Stimulated activated CD8-positive, alpha-beta memory T cell treated with anti-CD3 and anti-CD28 coated beads, Interleukin-2, amount 100 ng/mL, for 48 hours (primary cell): ENCODE results near the gene KCTD2.

Source experiments
- DNase-seq, 2 donors: peaks; one replicate each; pipeline ENCODE4 v3.0.0-alpha.2; 2020; ENCODE audit warnings: low read depth in 2 of 2

KCTD2 gene

DNA sequence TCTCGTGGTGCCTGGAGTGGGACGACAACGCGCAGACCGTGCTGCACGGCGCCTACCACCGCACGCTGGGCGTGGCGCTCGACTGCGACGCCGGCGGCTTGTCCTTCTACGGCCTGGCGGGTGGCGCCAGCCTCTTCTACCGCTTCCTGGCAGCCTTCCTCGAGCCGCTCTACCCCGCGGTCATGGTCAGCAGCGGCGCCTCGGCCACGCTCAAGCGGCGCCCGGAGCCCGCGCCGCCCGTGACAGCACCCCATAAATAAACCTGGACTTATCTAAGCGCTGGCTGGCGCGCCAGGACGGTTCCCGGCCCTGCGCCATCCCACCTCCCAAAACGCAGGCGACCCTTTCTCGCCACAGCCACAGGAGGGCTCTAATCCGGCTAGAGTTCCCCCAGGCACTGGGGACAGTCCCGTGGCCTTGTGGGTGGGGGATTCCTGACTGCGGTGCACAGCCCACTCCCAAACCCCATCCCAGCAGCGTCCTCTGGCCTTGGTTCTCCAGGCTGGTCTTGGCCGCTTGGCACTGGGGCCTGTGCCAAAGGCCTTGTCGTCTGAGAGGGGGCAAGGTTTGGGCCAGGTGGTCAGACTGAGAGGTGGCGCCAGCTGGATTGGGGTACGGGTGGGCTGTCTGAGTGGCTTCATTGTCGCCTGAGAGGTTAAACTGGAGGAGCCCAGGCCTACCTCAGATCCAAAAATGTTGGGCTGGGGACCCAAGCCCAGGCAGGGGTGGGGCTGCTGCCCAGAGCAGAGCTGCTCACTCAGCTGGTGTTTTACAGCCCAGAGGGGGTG is 30.7 kb downstream of the KCTD2 start:
- DNase-seq = peak; percentile 33 to 49

DNA sequence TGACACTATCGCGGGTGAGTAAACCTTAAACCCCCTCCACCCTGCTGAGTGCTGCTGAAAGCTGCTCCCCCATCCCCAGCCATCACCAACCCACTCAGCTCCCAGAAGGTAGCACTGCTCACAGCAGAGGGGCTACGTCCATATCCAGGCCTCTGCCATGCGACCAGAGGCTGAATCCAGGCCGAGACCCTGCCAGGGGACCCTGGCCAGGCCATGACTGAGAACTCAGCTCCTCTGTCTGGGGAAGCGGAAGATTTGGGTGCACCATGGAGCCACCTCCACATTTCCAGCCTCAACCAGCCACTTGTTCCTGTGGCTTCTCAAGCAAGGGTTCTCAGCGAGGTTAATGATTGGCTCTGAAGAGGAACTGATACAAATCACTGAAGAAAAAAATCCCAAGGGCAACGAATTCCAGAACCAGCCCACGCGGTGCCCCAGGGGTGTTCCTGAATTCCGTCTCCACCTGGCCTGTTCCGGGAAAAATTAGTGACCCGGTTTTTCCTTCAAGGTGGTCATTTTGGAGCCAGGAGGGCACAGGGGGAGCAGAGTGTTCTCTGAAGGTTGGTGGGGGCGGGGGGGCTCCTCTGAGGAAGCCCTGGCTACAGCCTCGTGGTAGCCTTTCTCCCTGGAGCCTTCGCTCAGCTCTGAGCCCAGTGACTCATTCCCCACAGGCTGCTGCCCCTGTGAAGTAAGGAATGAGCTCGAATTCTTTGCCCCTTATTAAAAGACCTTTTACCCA is 31.4 kb downstream of the KCTD2 start:
- no peak for DNase-seq

DNA sequence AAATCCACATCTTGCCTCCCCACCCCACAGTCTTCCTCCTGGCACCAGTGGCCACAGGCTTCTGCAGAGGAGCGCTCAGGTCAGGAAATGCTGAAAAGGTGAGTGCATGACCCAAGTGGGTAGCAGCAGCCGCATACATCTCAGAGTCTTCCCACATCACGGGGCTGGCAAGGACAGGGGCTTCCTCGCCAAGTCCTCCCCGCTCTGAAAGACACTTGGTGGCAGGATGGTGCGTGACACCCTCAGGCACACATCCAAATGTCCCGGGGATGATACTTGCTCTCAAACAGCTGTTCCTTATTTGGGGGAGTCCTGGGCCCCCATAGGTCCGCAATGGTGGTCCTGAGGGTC is 32.0 kb downstream of the KCTD2 start:
- DNase-seq = no peak

DNA sequence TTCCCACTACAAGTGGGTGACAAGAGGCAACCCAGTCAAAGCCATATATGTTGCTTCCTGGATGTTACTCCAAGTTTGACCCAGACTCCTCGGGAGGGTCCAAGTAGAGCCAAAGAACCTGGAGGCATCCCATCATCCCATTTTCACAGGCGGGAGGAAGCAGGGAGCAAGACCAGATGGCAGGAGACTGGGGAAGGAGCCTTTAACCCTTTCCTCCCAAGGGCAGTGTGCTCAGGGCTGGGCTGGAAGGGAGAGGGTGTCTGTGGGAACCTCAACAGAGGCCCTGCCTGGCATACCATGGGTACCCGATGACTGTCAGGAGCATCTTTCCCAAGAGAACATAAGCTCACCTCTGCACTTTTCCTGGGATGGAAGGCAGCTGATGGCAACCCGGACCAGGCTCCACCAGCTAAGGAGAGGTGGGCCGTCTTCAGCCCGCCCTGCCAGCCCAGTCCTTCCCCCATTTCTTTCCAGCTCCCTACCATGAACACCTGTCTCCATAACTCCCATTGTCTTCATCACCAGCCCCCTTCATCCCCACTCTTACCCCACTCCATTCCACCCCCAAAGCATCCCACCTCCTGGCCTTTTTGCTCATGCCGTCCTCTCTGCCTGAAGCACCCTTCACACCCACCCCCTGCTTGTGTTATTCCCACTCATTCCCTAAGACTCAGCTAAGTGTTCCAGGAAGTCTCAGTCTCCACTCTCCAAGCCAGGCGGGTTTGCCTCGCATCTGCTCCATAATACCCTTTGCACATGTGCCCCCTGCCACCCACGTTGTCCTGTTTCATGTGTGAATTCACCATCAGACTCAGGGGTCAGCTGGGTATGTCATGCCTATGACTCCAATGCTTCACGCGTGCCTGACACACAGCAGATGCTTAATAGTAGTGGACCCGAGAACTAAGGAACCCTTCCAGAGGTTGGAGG is 34.9 kb downstream of the KCTD2 start:
- DNase-seq = no peak

DNA sequence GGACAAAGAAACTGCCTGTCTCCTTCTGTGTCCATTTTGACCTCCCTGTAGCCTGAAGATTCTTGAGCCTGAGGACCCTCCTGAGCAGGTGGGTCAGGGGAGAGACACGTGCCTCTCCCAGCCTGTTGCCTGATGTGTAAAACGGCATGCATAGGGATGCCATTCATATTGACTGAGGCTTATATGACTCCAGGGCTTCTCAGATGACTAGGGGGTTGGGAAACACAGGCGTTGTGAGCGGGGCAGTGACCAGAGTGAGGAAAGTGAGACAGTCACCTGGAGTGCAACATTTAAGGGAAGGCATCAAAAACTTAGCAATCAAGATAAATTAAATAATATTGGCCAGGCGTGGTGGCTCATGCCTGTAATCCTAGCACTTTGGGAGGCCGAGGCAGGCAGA is 35.7 kb downstream of the KCTD2 start:
- DNase-seq = no peak

DNA sequence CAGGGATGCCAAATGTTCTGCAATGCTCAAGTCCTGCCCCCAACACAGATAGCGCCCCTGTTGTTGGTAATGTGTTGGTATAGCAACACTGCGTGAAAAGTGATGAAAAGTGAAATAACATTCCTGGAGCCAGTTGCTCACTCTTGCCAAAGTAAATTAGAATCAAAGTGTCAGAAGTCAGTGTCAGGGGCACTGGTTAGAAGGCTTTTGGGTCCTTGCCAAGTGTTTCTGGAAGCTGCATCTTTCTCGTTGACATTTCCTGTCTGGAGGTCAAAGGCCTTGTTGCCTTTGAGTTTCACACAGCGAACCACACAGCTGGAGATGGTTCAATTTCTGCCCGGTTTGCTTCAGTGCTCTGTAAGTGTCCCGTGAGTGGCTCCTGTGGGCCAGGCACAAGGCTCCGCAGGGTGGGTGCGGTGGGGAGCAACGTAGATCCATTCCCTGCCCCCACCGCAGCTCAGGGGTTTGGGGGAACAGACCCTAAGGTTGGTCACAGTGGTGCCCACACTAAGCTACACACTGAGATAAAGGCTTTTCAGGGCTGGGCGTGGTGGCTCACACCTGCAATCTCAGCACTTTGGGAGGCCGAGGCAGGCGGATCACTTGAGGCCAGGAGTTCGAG is 37.1 kb downstream of the KCTD2 start:
- no peak for DNase-seq

DNA sequence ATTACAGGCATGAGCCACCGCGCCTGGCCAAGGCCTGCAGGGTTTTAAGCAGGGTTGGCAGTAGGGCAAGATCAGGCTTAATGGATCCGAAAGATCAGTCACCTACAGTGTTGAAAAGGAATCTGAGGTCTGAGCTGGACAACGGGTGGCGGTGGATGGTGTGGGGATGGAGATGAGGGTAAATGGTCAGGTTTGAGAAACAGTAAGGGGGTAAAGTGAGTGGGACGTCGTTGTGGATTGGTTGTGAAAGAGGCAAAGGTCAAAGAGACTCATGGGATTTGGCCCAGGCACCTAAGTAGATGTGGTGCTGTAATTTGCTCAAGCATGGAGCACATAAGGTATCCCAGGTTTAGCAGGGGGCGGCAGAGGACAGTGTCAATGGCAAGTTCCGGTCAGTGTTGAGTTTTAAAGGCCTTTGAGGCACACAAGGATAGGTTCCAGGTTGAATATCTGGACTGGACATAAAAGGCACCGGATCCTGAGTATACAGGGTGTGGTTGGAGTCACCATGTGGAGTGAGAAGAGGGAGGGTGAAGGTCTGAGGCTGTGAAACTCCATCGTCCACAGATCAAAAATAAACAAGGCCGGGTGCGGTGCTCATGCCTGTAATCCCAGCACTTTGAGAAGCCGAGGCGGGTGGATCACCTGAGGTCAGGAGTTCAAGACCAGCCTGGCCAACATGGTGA is 39.6 kb downstream of the KCTD2 start:
- DNase-seq = no peak

DNA sequence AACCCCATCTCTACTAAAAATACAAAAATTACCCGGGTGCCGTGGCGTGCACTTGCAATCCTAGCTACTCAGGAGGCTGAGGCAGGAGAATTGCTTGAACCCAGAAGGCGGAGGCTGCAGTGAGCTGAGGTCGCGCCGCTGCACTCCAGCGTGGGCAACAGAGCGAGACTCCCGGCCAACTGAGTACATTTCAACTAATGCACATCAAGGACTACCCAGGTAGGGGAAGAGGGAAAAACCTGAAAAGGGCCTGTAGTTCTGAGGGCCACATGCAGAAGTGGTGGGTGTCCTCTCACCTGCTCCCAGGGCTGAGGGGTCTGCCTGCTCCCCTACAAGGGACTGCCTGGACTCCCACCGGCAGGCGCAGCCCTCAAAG is 40.1 kb downstream of the KCTD2 start:
- no peak for DNase-seq

DNA sequence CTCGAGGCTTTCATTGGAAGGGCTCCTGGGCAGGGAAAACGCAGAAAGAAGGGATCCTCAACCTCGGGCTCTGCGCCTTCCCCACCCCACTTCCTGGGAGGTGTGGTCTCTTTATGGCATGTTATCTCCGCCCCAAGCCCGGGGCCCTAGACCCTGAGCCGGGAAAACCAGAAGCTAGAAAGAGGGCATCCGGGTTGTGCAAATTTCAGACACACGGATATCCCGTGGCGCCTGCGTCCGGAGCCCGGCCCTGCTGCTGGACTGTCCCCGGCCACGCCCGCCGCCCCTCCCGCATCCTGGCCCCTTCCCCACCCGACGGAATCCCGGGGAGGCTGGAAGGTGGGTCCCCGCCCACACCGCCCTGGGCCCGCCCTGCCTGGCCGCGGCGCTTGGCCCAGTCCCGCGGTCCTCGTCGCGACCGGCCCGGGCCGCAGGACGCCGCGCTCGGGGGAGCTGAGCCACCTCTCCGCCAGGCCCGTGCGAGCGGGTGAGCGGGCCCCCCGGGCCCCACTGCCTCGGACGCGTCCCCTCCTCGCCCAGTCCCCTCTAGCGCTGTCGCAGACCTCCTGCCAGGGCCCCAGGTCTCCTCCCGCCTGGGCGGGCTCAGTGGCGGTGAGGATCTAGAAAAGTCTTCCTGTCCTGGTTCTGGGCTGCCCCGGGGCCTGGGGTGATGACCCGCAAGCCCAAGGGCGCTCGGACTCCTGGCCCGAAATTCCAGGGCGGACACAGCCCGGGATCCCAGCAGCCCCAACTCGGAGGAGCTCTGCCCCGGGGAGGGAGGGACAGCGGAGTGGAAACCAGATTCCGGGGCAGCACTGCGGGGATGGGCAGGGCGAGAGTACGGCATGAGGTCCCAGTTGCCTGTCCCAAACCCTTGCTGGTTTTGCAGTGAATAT is 40.8 kb downstream of the KCTD2 start, which contains the start of gene SLC16A5:
Gene SLC16A5 (plus strand): TSS at position 397 of the 896 bp plus-strand sequence. CDS start 5,683 bp downstream, outside the sequence.
- no peak for DNase-seq

DNA sequence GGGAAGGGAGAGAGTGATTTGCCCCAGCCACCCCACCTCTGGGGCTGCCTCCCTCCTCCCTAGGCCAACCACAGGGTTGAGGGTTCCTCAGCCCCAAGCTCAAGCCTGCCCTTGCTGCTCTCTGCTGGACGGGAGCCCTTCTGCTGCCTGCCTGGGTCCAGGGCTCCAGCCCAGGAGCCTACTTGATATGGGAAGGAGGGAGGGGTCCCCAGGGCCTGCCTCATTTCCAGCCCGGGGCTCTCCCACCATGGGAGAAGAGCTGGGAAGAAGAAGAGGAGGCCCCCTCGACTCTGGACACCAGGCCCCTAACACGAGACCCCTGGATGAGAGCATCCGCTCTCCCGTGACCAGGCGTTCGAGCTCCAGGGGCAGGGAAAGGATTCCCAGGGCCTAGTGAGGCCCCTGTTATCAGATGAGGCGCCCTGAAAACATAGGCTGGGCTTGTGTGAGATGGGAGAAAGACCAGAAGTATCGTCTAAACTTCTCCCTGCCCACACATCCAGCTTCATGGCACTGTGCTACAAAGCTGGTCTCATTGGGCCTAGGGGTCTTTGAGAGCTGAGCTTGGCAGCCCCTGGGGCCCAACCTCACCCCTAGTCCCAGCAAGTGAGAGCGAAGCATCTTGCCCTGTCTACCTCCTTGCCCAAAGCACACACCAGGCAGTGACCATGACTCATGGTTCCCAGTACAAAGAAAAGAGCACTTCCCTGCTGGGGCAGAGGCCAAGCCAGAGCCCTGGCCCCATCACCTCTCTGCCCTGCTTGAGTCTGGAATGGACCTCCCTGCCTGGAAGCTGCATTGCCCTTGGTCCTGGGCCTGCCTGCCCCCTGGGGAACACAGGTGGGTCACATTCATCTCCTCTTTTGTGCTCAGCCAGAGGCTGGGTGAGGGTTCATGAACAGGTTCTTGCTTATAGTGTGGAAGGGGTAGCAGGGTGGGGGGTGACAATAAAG is 41.7 kb downstream of the KCTD2 start:
- DNase-seq = no peak

DNA sequence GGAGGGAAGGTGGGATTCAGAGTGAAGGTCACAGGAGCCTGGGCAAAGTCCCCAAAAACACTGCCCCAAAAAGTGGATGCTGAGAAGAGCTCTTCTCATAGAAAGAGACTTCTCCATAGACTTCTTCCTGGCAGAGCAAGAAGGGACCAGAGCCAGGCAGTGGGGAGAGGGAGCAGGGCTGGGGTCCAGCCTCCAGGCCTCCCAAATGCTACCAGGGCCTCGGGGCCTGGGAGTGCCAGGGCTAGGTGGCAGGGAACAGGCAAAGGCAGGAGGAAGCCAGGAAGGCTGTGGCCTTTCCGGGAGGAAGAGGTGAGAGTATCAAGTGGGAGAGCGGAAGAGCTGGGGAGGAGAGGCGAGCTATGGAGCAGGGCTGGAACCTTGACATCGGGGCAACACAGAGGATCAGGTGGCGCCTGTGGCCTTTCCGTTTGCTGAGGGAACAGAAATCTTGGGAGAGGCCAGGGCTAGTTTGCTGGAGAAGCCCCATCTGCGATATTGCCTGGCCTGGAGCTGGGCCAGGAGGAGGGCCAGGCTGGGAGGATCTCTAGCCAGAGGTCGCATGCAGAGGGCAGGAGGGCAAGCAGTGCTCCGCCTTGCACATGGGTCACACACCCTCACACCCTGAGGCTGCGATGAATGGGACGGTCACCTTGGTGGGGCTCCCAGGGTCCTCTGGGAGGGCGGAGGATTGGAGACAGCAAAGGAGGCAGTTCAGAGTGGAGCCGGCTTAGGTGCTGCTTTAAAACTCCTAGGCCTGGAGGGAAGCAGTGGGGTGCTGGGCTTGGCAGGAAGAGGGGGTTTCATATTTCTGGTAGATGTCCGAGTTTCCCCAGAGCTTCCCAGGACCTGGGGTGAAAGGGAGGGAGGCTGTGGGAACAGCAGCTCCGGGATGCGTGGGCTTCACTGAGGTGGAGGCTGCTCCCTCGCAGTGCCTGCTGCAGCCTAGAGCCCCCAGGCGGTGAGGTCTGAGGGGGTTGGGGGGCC is 44.1 kb downstream of the KCTD2 start:
- no peak for DNase-seq

DNA sequence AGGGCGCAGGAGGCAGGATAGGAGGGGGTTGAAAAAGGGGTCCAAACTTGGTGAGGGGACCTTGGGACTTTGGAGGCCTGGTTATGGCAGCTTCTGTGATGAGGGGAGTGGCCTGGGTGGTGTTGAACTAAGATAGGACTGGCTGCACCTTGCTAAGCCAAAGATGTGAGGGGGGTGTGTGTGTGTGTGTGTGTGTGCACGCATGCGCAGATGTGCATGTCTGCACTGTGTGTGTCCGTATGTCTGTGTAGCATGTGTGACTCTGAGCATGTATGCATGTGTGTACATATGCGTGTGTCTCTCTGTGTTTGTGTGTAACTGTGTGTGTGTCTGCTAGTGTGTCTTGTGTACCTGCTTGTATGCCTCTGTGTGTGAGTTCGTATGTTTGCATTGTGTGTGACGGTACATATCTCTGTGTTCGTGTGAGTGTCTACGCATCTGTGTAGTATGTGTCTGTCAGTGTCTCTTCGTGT is 44.9 kb downstream of the KCTD2 start:
- no peak for DNase-seq

DNA sequence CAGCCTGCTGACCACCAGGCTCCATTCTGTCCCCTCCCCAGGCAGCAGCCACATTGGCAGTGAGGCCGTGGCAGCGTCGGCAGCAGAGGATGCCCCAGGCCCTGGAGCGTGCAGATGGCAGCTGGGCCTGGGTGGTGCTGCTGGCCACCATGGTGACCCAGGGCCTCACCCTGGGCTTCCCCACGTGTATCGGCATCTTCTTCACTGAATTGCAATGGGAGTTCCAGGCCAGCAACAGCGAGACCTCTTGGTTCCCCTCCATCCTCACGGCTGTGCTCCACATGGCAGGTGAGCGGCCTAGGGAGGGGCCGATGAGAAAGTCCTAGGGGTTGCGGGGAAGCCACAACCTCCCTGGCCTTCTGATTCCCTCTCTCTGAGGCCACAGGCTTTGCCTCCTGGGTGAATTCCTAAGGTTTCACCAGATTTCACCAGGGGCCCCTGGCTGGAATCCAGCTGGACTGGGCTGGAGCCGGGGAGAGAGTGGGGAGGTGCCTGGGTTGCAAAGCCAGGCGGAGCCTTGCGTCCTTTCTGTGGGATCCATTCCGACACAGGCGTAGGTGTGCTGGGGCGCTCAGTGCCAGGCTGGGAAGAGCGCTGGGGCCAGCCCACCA is 46.6 kb downstream of the KCTD2 start:
- DNase-seq = no peak

DNA sequence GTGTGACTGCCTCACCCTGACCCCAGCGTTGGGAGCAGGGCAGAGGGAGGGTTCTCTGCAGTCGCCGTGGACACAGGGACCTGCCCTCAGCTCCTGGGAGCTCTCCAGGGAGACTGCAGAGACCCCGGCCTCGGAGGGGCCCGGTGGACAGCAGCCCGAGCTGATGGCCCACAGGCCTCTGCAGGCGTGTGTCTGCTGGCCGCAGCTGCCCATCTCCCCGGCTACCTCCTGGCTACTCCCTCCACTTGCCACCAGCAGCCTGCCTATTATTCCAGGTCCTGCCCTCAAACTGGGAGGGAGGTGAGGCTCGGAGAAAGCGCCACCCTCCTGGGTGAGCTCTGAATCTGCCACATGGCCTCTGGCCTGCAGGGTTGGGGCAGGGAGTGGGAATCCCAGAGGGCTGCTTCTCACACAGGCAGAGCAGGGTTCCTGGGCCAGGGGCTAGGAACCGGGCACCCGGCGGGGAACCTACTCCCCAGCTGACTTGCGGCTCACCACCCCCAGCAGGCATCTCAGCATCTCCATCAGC is 47.9 kb downstream of the KCTD2 start:
- DNase-seq = no peak

DNA sequence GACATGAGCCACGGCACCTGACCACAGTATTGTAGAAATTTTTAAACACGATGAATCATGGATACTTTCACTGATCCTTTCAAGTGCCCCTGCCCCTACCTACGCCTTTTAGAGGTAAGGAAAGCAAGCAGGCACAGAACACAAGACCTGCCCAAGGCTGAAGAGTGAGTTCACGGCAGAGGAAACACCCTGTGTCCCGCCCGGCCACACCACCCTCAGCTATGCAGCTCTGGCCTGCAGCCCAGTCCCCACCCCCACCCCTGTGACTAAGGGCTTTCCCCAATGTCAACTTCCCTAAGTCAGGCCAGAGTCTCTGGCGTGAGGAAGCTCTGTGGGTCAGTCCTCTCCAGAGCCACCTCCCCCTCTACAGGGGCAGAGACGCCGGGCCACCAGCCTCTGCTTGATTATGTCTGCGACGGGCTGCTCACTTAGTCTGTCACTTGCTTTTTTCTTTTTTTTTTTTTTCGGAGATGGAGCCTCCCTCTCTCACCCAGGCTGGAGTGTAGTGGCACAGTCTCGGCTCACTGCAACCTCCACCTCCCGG is 49.1 kb downstream of the KCTD2 start:
- DNase-seq = no peak

DNA sequence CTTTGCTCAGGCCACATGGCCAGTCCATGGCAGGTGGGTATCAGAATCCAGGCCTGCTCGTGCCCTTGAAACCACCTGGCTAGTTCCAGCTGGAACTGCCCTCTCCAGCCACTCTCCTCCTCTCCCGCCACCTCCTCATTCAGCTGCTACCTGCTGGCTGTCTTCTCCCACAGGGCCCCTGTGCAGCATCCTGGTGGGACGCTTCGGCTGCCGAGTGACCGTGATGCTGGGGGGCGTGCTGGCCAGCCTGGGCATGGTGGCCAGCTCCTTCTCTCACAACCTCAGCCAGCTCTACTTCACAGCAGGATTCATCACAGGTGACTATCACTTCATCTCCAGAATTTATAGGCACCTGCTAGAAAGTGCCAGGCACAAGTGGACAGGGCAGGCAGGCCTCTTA is 50.8 kb downstream of the KCTD2 start:
- DNase-seq = no peak

DNA sequence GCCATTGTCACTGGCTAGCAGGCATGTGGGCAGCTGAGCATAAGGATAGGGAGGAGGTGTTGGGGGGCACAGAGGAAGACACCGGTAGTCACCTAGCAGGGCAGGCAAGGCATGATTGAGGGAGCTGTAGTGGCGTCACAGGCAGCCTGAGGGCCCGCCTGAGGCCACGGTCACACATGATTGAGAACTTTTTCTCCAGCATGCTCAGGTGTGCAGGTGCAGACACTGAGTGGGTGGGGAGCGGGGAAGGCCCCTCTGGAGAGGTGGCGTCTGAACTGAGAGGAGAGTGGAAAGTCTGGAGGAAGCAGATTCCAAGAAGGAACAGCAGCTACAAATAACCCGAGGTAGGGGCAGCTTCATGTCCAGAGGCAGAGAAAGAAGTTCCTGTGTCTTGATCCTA is 51.8 kb downstream of the KCTD2 start:
- no peak for DNase-seq
